22Rv1 (cell line): ENCODE results near the gene RNF175.

ENCODE experiments used
- H3K27ac ChIP-seq: fragments of 450-650 bp; 2 replicates; pipeline ENCODE4 v1.5.1; 2017
- CTCF ChIP-seq: fragments of 450-650 bp; IDR thresholded peaks from 2 replicates; pipeline ENCODE4 v1.5.1; 2017; ENCODE audit warnings: mild to moderate bottlenecking
- ZFX ChIP-seq: fragments of 450-650 bp; IDR thresholded peaks from 2 replicates; pipeline ENCODE4 v1.6.1; 2017; ENCODE audit warnings: antibody characterized with exemption, borderline replicate concordance

RNF175 gene

GRCh38 chr4:153777421-153777820, 17.6 kb upstream of the RNF175 start:
- H3K27ac ChIP-seq = no peak overlapping the region
- TF ChIP-seq ZFX (no peak), CTCF (no peak)

GRCh38 chr4:153776601-153777000, 16.8 kb upstream of the RNF175 start:
- H3K27ac ChIP-seq = no peak overlapping the region
- TF ChIP-seq ZFX = no peak
- TF ChIP-seq CTCF = no peak

GRCh38 chr4:153773236-153773690, 13.4 kb upstream of the RNF175 start:
- TF ChIP-seq CTCF (no peak), ZFX (no peak)
- no peak overlapping the region for H3K27ac ChIP-seq

GRCh38 chr4:153771046-153771445, 11.2 kb upstream of the RNF175 start:
- no peak overlapping the region for H3K27ac ChIP-seq
- TF ChIP-seq CTCF = no peak
- TF ChIP-seq ZFX = no peak

- TF ChIP-seq CTCF = no peak
- no peak for TF ChIP-seq ZFX
- H3K27ac ChIP-seq = peak overlapping the region; percentile 44; the same call in 1 of the 2 replicates
Observed at GRCh38 chr4:153766758-153767157, 6.9 kb upstream of the RNF175 start.

- H3K27ac ChIP-seq = peak overlapping the region; percentile 44
- TF ChIP-seq ZFX = no peak
- TF ChIP-seq CTCF = no peak
Observed at GRCh38 chr4:153765894-153766293, 6.1 kb upstream of the RNF175 start.

GRCh38 chr4:153764601-153765368, 5.0 kb upstream of the RNF175 start:
- no peak overlapping the region for H3K27ac ChIP-seq
- TF ChIP-seq ZFX (no peak), CTCF (no peak)
